SIG-M5 (cell line): Measurements from ENCODE around the gene RIPPLY1.

Source experiments
- DNase-seq: peaks from one replicate; lab custom pipeline; 2025; lab: John Stamatoyannopoulos, UW

The RIPPLY1 gene, protein sequence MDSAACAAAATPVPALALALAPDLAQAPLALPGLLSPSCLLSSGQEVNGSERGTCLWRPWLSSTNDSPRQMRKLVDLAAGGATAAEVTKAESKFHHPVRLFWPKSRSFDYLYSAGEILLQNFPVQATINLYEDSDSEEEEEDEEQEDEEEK

DNA sequence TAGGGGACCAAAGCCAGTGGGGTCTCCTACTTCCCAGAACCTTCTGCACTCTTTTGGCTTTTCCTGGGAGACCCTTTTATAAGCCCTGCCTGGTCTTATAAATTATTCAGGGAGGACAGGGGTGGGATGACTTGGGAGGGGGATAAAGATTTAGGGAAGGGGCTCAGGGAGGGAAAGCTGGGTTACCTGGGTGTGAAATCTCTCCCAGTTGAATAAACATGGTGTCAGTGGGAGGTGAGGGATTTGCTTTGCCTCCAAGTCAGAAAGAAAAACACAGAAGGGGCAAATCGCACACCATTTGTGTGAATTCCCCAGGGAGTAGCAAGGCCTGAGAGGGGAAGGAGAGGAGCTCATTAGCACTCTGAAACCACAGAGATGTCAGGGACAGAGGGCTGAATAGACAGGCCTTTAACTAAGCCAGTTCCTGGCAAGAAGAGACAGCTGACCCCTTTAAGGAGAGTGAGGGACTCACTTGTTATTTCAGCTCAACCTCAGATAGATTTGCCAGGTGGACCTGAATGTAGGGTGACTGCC is at the start of gene RIPPLY1:
Gene RIPPLY1, minus strand, starts transcription at position 51 of the 534 bp plus-strand sequence. CDS start 54 bp downstream, outside the sequence.
- no peak for DNase-seq

GRCh38 chrX:106952538-106952937 is 49.4 kb upstream of the RIPPLY1 start:
- DNase-seq, result no peak

DNA sequence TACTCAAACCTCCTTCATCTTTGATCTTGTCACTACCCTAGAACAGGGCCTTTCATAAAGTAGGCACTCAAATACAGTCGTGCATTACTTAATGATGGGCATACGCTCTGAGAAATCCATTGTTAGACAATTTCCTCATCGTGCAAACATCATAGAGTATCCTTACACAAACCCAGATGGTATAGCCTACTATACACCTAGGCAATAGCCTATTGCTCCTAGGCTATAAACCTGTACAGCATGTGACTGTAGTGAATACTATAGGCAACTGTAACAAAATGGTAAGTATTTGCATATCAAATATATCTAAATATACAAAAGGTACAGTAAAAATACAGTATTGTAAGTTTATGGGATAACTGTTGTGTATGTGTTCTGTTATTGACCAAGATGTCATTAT is 48.9 kb upstream of the RIPPLY1 start:
- DNase-seq, result no peak

DNA sequence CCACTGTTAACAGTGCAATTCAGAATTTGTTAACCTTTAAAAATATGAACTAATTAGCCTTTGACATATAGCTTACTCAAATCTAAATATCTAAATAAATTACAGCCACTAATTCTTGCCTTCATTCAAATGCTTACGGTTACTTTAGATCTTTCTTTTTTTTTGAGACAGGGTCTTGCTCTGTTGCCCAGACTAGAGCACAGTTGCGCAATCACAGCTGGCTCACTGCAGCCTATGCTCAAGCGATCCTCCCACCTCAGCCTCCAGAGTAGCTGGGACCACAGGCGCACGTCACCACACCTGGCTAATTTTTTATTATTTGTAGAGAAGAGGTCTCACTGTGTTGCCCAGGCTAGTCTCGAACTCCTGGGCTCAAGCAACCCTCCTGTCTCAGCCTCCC is 48.1 kb upstream of the RIPPLY1 start:
- DNase-seq, result no peak

- DNase-seq, result no peak
Observed at GRCh38 chrX:106950381-106950780, 47.2 kb upstream of the RIPPLY1 start.

- no peak for DNase-seq
Observed at GRCh38 chrX:106949366-106949765, 46.2 kb upstream of the RIPPLY1 start.

- no peak for DNase-seq
Observed at GRCh38 chrX:106948641-106949040, 45.5 kb upstream of the RIPPLY1 start.

GRCh38 chrX:106946464-106946863 is 43.3 kb upstream of the RIPPLY1 start:
- DNase-seq, result no peak

DNA sequence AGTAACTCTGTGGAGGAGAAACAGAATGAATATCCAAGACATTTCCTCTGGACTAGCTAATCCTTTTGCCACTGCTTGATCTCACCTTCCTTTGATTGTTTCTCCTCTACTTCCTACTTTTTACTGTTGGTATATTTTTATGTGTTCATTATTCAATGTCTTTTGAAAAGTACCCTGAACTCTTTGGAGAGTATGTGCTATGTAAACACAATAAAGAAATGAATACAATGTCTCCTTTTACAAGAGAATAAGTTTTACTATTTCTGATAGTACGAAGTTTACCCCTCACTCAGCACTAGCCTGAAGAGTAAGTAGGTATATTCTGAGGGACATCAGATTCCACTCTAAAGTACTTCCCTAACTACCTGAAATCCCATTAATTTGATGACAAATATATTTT is 36.9 kb upstream of the RIPPLY1 start:
- no peak for DNase-seq

- no peak for DNase-seq
Observed at GRCh38 chrX:106939566-106939965, 36.4 kb upstream of the RIPPLY1 start.

DNA sequence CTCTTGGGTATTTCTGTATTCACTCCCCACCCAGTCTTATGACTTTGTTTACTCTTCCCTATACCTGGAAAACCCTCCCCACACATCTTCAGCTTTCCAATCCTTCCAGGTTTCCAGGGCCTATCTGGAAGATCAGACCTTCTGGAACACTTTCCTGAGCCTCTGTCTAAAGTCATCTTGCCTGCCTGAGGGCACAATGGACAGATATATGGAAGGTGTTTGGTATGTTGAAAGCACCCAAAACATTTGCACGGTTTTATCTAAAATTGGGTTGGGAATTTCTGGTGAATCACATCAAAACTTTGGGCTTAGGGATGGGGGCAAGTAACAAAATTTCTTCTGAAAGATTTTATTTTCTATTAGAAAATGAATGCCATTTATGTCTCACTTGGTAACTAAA is 33.1 kb upstream of the RIPPLY1 start:
- no peak for DNase-seq

DNA sequence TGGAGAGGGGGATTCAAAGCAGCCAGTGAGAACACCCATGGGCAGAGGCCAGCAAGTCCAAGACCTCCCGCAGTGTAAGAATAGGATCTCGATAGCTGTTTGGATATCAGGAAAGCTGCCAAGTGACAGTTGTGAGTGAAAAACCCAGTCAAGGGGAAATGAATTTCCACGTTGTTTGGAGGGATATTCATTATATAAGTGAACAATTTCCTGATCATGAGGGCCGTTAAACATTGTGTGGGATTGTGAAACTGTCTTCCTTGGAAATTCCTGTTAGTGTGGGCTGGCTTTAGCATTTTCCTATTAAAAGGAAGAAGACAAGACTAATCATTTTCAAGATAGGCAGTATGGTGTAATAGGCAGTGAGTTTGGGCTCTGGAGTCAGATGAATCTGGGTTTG is 32.0 kb upstream of the RIPPLY1 start:
- no peak for DNase-seq

- no peak for DNase-seq
Observed at GRCh38 chrX:106933538-106933961, 30.4 kb upstream of the RIPPLY1 start.

GRCh38 chrX:106932960-106933537 is 29.9 kb upstream of the RIPPLY1 start:
- no peak for DNase-seq

- DNase-seq, result no peak
Observed at GRCh38 chrX:106932492-106932923, 29.4 kb upstream of the RIPPLY1 start.

GRCh38 chrX:106931831-106932491 is 28.8 kb upstream of the RIPPLY1 start:
- no peak for DNase-seq

DNA sequence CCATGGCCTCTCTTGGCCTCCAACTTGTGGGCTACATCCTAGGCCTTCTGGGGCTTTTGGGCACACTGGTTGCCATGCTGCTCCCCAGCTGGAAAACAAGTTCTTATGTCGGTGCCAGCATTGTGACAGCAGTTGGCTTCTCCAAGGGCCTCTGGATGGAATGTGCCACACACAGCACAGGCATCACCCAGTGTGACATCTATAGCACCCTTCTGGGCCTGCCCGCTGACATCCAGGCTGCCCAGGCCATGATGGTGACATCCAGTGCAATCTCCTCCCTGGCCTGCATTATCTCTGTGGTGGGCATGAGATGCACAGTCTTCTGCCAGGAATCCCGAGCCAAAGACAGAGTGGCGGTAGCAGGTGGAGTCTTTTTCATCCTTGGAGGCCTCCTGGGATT is 25.1 kb upstream of the RIPPLY1 start:
- no peak for DNase-seq

DNA sequence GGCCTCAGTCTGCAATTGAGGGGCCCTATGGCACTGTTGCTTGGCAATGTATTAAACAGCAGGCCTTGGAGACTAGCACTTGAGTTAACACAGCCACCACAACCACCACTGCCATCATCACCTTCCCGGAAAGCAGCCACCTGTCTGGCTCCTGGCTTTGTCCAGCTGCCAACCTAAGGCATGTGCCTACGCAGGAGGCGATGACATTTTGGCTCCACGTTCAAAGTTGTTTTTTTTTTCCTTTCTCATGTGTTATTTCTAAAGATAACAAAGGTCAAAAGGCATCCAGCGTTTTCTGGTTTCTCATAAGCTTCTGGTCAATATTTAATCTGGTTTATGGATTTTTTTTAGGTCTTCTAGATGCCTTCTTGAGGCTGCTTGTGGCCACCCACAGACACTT is 24.6 kb upstream of the RIPPLY1 start:
- no peak for DNase-seq

DNA sequence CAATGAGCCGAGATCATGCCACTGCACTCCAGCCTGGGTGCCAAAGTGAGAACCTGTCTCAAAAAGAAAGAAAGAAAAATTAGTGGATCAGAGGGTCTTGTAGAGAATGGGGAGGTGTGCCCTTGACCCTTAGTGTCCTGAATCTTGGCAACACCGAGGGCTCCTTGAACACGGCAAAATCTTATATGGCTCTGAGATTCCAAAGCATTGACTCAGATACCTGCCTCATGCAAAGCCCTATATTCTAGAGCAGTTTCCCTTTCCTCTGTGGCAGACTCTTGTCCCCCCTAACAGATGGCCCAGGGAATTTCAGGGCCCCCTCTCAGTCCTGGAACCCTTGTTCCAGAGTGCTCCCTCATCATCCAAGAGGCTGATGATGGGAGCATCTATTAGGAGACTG is 23.9 kb upstream of the RIPPLY1 start:
- DNase-seq, result no peak

DNA sequence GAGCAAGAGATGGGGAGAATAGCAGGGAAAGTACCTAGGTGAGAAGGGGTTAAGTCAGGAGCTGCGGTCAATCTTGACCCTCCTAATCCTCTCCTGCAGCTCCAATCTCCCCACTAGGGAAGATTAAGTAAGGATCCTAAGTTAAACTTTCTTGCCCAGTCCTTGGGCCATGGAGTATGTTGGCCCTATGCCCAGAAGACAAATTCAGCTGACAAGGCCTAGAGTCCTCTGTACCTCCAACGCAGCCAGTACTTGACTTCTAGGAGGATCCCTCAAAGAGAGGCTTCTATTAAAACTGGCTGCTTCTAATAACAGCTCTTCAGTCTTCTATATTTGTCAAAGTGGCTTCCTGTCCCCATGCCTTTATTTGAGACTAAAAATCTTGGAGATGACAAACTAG is 18.5 kb upstream of the RIPPLY1 start:
- no peak for DNase-seq

GRCh38 chrX:106919932-106920452 is 16.9 kb upstream of the RIPPLY1 start, which contains the start of gene CLDN2:
TSS of gene CLDN2 (plus strand) at chrX:106920402. CDS start at chrX:106928229, 7,827 bp downstream.
- no peak for DNase-seq

DNA sequence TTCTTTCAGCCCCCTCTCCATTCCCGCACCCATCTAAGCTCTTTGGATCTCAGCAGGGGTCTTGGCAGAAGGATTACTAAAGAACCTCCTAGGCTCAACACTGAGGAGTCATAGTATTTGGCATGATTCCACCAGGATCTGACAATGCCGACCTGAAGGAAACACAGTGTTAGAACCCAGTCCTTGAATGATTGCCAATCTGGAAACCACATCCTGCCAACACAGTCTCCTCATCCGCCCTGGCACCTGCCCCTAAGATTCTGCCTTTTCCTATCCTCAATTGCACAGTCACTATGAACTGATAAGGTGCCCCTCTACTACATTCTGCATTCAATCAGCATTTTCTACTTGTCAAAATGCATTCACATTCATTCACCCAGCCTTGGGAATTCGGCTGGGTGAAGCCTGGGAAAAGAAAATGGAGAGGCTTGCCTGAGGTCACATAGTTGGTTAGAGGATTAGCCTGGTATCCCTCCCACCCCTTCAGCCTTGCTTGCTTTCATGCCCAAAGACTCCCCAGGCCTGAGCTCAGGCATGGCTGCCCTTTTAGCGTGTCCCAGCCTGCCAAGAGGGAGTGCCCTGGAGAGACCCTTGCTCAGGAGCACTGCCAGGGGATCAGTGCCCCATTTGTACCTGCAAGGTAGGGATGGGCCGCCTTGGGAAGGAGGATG is 14.8 kb upstream of the RIPPLY1 start:
- no peak for DNase-seq
